Measurements from ENCODE around the gene GNPTAB. TPM values are rescaled to one million over a fixed set of nuclear protein-coding genes. Genes with fewer than 3 reads are reported as not detected.

The GNPTAB gene
- total RNA-seq, 1 donor from 2014 or later = 59.2 TPM

- no peak for ATAC-seq
- intact Hi-C loops (cut with DNase I) = no loop called here
- H3K36me3 ChIP-seq = no peaks in the 10 kb centered on the region
- H3K4me3 ChIP-seq = no peak overlapping the region
- peaks cover 22% of the 10 kb centered on the region for H3K4me1 ChIP-seq
- H3K27ac ChIP-seq = no peak overlapping the region
- no peaks in the 10 kb centered on the region for H3K9me3 ChIP-seq
- H3K27me3 ChIP-seq (ENCODE audit: low read depth) = no peaks in the 10 kb centered on the region
- DNase-seq = no peak
- TF ChIP-seq, protein P1, sequence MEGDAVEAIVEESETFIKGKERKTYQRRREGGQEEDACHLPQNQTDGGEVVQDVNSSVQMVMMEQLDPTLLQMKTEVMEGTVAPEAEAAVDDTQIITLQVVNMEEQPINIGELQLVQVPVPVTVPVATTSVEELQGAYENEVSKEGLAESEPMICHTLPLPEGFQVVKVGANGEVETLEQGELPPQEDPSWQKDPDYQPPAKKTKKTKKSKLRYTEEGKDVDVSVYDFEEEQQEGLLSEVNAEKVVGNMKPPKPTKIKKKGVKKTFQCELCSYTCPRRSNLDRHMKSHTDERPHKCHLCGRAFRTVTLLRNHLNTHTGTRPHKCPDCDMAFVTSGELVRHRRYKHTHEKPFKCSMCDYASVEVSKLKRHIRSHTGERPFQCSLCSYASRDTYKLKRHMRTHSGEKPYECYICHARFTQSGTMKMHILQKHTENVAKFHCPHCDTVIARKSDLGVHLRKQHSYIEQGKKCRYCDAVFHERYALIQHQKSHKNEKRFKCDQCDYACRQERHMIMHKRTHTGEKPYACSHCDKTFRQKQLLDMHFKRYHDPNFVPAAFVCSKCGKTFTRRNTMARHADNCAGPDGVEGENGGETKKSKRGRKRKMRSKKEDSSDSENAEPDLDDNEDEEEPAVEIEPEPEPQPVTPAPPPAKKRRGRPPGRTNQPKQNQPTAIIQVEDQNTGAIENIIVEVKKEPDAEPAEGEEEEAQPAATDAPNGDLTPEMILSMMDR (IDR thresholded peaks at IDR 0.05) = no peak
Measured at GRCh38 chr12:101713930-101714329, 116.8 kb downstream of the GNPTAB start.

DNA sequence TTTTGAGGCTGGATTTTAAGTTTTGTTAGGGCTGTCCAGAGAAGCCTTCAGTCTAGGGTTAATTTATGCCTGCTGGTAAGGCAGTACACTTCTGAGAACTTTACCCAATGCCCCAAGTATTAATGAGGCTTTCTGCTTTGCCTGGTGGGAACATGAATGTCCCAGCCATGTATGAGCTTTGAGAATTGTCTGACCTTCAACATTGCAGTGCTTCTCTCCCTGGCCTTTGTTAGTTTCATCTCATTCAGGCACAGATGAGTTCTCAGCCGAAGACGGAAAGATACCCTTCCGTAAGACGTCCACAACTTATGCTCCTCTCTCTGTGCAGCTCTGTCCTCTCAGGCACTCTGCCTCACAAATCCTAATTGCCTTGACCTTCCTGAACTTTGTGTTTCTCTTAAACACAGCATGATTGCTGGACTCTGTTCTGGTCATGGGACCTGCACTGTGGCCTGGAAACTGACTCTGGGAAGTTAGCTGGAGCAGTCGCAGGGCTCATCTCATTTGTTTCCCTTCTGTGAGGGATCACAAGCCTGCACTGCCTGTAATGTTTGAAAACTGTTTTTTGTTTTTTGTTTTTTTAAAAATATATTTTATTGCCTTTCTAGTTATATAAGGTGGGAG is 117.6 kb downstream of the GNPTAB start:
- Histone ChIP-seq H3K27me3 (ENCODE audit: low read depth) (no peaks in the 10 kb centered on the region), H3K36me3 (no peaks in the 10 kb centered on the region), H3K4me1 (peaks cover 22% of the 10 kb centered on the region), H3K4me3 (no peak overlapping the region), H3K27ac (no peak overlapping the region), H3K9me3 (no peaks in the 10 kb centered on the region)
- TF ChIP-seq, protein P1 (IDR thresholded peaks at IDR 0.05) = no peak
- DNase-seq (no peak), ATAC-seq (peak; percentile 52 to 54)
- intact Hi-C loops (cut with DNase I) = no loop called here

GRCh38 chr12:101710288-101710687 is 120.5 kb downstream of the GNPTAB start:
- Histone ChIP-seq H3K4me3 (no peak overlapping the region), H3K36me3 (no peaks in the 10 kb centered on the region), H3K9me3 (no peaks in the 10 kb centered on the region), H3K27ac (no peak overlapping the region), H3K4me1 (peaks cover 27% of the 10 kb centered on the region), H3K27me3 (ENCODE audit: low read depth) (no peaks in the 10 kb centered on the region)
- TF ChIP-seq, protein P1 (IDR thresholded peaks at IDR 0.05) = no peak
- ATAC-seq (no peak), DNase-seq (no peak)
- intact Hi-C loops (cut with DNase I) = no loop called here

DNA sequence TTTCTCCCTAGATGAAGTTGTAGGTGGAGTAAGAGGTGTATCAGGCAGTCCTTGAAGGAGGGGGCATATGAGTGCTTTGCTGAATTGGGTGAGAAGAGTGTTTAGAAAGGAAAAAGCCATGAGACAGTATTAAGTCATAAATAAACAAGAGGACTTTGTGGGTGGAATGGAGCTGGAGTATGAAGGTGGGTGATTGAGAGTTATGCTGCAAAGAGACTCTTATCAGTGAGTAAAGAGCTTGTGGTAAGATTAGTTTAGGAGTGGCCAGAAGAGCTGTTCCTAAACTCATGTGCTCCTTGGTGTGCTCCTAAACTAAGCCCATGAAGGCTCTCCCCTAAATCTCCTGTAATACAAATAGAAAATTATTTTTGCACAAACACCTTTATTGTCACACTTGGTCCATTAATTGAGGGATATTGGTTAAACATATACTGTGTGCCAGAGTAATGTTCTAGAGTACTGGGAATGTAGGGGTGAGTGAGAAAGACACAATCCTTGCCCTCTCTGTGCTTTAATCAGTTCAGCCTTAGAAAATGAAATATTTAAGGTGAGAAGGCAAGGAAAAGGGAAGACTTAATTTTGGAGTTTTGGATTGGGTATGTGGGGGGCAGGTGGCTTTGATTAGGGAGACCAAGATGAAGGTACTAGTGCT is 123.5 kb downstream of the GNPTAB start:
- no peak for DNase-seq

GRCh38 chr12:101706403-101706802 is 124.4 kb downstream of the GNPTAB start:
- Histone ChIP-seq H3K9me3 (no peaks in the 10 kb centered on the region), H3K36me3 (no peaks in the 10 kb centered on the region), H3K27ac (no peak overlapping the region), H3K4me1 (peaks cover 35% of the 10 kb centered on the region), H3K27me3 (ENCODE audit: low read depth) (no peaks in the 10 kb centered on the region), H3K4me3 (no peak overlapping the region)
- ATAC-seq (no peak), DNase-seq (no peak)
- TF ChIP-seq, protein P1 (IDR thresholded peaks at IDR 0.05) = no peak
- intact Hi-C loops (cut with DNase I) = no loop called here

More for the DNA sequence above, 123.5 kb downstream of the GNPTAB start:
- H3K36me3 ChIP-seq = no peaks in the 10 kb centered on the region
- peak; percentile 82 to 91 for ATAC-seq
- H3K4me1 ChIP-seq = peaks cover 27% of the 10 kb centered on the region
- H3K4me3 ChIP-seq = no peak overlapping the region
- TF ChIP-seq, protein P1 (IDR thresholded peaks at IDR 0.05) = no peak
- intact Hi-C loops (cut with DNase I) = no loop called here
- no peak overlapping the region for H3K27ac ChIP-seq
- no peaks in the 10 kb centered on the region for H3K27me3 ChIP-seq (ENCODE audit: low read depth)
- H3K9me3 ChIP-seq = no peaks in the 10 kb centered on the region
